Astrocyte (in vitro differentiated cells and primary cell): Measurements from ENCODE around the gene CEP97.

Experiments used
- CTCF ChIP-seq: IDR thresholded peaks from 2 replicates; pipeline ENCODE4 v1.5.1; 2011; ENCODE audit warnings: low read depth, mild to moderate bottlenecking, inconsistent platforms, low read length, moderate library complexity; ENCODE audit not compliant: insufficient read depth
- EZH2 ChIP-seq: IDR thresholded peaks from 2 replicates; pipeline ENCODE4 v1.6.1; 2012; ENCODE audit warnings: mild to moderate bottlenecking, low read length, inconsistent platforms; ENCODE audit not compliant: insufficient read depth

DNA sequence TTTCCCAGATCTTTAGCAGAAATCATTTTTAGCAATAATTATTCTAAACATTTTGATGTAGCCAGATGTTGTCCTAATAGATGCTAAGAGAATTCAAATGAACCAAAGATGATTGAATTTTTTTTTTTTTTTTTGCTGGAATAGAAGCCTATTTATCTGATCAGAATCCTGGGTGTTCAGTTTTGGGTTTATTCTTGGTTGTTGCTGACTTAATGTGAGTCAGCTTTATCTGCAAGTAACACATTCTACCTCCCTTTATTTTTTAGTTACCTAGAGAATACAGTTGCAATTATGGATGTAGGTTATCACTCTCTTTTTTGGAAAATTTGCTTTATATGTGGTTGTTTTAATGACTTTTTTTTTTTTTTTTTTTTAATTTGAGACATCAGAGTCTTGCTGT lies 6.4 kb downstream of the CEP97 start:
- TF ChIP-seq CTCF (no peak), EZH2 (no peak)
